Natural killer cell (primary cell): ENCODE results near the gene NAV2. TPM values are rescaled to one million over a fixed set of nuclear protein-coding genes. Genes with fewer than 3 reads are reported as not detected.

Experiments
- ATAC-seq, 3 donors: fragments of 150-1000 bp in 2 of 3; fragments of 200-7000 bp in 1 of 3; cut with Tn5 transposase; 1 replicate in 1 of 3; 2 replicates in 2 of 3; pipeline ENCODE4 v1.10.0; 2021; ENCODE audit warnings: mild to moderate bottlenecking in 2 of 3, moderate library complexity in 2 of 3
- DNase-seq, 2 donors: peaks; one replicate each; pipeline versions ENCODE4 v3.0.0 to v3.0.0-alpha.2; 2013 to 2021; ENCODE audit warnings: mixed read lengths in 1 of 2
- H3K27ac ChIP-seq: one replicate; pipeline ENCODE4 v1.5.1; 2013; ENCODE audit warnings: mild to moderate bottlenecking, low read length
- H3K27me3 ChIP-seq: one replicate; pipeline ENCODE4 v1.6.1; 2013; ENCODE audit warnings: low read length; ENCODE audit not compliant: control insufficient read depth, insufficient read depth
- H3K36me3 ChIP-seq: one replicate; pipeline ENCODE4 v1.6.1; 2013; ENCODE audit warnings: low read length; ENCODE audit not compliant: control insufficient read depth, insufficient read depth
- H3K4me1 ChIP-seq: one replicate; pipeline ENCODE4 v1.6.1; 2013; ENCODE audit warnings: low read length; ENCODE audit not compliant: control insufficient read depth, insufficient read depth
- H3K4me3 ChIP-seq: one replicate; pipeline ENCODE4 v1.5.1; 2013; ENCODE audit warnings: low read length
- H3K9me3 ChIP-seq: one replicate; pipeline ENCODE4 v1.6.1; 2013; ENCODE audit warnings: low read length; ENCODE audit not compliant: control insufficient read depth, insufficient read depth
- H3K27ac Mint-ChIP-seq, 2 donors: one replicate each; pipeline ENCODE4 v1.8.0; 2022; ENCODE audit warnings: mild to moderate bottlenecking in 2 of 2, mixed read lengths in 2 of 2, moderate library complexity in 1 of 2
- H3K27me3 Mint-ChIP-seq, 2 donors: one replicate each; pipeline ENCODE4 v1.8.0; 2022; ENCODE audit warnings: low read depth in 2 of 2, mixed read lengths in 2 of 2
- H3K36me3 Mint-ChIP-seq: one replicate; pipeline ENCODE4 v1.8.0; 2022; ENCODE audit warnings: mixed read lengths
- H3K4me1 Mint-ChIP-seq, 2 donors: one replicate each; pipeline ENCODE4 v1.8.0; 2022; ENCODE audit warnings: mixed read lengths in 2 of 2
- H3K4me3 Mint-ChIP-seq: one replicate; pipeline ENCODE4 v1.8.0; 2022; ENCODE audit warnings: mild to moderate bottlenecking, moderate library complexity, mixed read lengths
- H3K9me3 Mint-ChIP-seq, 2 donors: one replicate each; pipeline ENCODE4 v1.8.0; 2022; ENCODE audit warnings: mixed read lengths in 2 of 2
- WGBS: methylation state at CpG from one replicate; pipeline ENCODE4 v1.1.7; 2013; ENCODE audit warnings: missing lambda C conversion rate; ENCODE audit not compliant: insufficient coverage; 5-methylcytosine and 5-hydroxymethylcytosine counted together
- intact Hi-C: fragments of 100-400 bp; cut with micrococcal nuclease; formaldehyde crosslinking; loops from one replicate; pipeline ENCODE4 v1.14.2; 2022
- total RNA-seq, 4 donors: library from RNA; stranded (reverse); fragments of 120-200 nt in 1 of 4; gene quantifications; one replicate each; pipeline versions ENCODE4 v1.2.3 to v1.2.4, GENCODE V29; 2013 to 2022
- TF ChIP-seq, protein P1 (sequence below): fragments of 200-600 bp; IDR thresholded peaks from one replicate; pipeline ENCODE4 v1.8.0; 2022; ENCODE audit warnings: antibody characterized with exemption

NAV2 gene
- total RNA-seq, 3 donors from 2014 or later (not counting 1 experiment from before 2014, with no cell fraction given), result 0.14 to 1.6 (median 0.43) TPM

GRCh38 chr11:20058749-20059458 lies 346.3 kb downstream of the NAV2 start:
- no peak for DNase-seq
- H3K27me3 Mint-ChIP-seq, result peaks cover 0 to 2% of the 10 kb centered on the region in 2 donors

GRCh38 chr11:20059587-20060021 lies 347.0 kb downstream of the NAV2 start:
- DNase-seq (no peak), ATAC-seq (no peak)
- Mint-ChIP-seq H3K4me3 (no peak overlapping the region), H3K36me3 (no peaks in the 10 kb centered on the region), H3K4me1 (no peaks in the 10 kb centered on the region), H3K27ac (no peak overlapping the region), H3K9me3 (no peaks in the 10 kb centered on the region), H3K27me3 (peaks cover 0 to 2% of the 10 kb centered on the region in 2 donors)
- no peaks in the 10 kb centered on the region for H3K36me3 ChIP-seq
- no peak overlapping the region for H3K27ac ChIP-seq
- no peak overlapping the region for H3K4me3 ChIP-seq
- intact Hi-C loops, result no loop called here
- no peaks in the 10 kb centered on the region for H3K9me3 ChIP-seq
- TF ChIP-seq, protein P1, sequence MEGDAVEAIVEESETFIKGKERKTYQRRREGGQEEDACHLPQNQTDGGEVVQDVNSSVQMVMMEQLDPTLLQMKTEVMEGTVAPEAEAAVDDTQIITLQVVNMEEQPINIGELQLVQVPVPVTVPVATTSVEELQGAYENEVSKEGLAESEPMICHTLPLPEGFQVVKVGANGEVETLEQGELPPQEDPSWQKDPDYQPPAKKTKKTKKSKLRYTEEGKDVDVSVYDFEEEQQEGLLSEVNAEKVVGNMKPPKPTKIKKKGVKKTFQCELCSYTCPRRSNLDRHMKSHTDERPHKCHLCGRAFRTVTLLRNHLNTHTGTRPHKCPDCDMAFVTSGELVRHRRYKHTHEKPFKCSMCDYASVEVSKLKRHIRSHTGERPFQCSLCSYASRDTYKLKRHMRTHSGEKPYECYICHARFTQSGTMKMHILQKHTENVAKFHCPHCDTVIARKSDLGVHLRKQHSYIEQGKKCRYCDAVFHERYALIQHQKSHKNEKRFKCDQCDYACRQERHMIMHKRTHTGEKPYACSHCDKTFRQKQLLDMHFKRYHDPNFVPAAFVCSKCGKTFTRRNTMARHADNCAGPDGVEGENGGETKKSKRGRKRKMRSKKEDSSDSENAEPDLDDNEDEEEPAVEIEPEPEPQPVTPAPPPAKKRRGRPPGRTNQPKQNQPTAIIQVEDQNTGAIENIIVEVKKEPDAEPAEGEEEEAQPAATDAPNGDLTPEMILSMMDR, result no peak
- H3K4me1 ChIP-seq, result no peaks in the 10 kb centered on the region
- no peaks in the 10 kb centered on the region for H3K27me3 ChIP-seq
- WGBS, result 88% methylated on average over 4 of the region's 4 CpGs

More at GRCh38 chr11:20058749-20059458, 346.3 kb downstream of the NAV2 start:
- Mint-ChIP-seq H3K9me3 (no peaks in the 10 kb centered on the region), H3K36me3 (no peaks in the 10 kb centered on the region), H3K4me3 (no peak overlapping the region), H3K27ac (no peak overlapping the region), H3K4me1 (no peaks in the 10 kb centered on the region)
- TF ChIP-seq, protein P1, result no peak
- no peak overlapping the region for H3K27ac ChIP-seq
- H3K36me3 ChIP-seq, result no peaks in the 10 kb centered on the region
- no peaks in the 10 kb centered on the region for H3K27me3 ChIP-seq
- H3K4me1 ChIP-seq, result no peaks in the 10 kb centered on the region
- ATAC-seq, result no peak
- 90% methylated on average over 3 of the region's 3 CpGs for WGBS
- H3K4me3 ChIP-seq, result no peak overlapping the region
- no peaks in the 10 kb centered on the region for H3K9me3 ChIP-seq
- intact Hi-C loops, result no loop called here

DNA sequence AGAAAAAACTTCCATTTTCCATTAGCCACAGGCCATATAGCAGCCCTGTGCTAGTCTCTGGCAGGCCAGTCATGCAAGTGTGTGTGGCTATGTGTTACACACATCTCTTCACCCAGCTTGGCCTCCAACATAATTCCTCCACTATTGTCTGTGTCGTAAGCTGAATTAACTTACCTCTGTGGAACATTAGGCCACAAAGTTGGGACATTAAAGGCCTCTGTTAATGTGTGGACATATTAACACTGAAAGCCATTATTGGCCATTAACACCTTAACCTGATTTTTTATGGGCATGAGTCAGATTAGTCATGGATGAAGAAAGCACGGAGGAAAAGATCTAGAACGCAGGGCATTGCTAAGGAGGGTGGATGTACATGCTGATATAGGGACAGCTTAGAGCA lies 347.5 kb downstream of the NAV2 start:
- H3K4me1 ChIP-seq, result no peaks in the 10 kb centered on the region
- no peaks in the 10 kb centered on the region for H3K27me3 ChIP-seq
- DNase-seq (no peak), ATAC-seq (no peak)
- H3K27ac ChIP-seq, result no peak overlapping the region
- H3K4me3 ChIP-seq, result no peak overlapping the region
- H3K9me3 Mint-ChIP-seq, result no peaks in the 10 kb centered on the region
- H3K27ac Mint-ChIP-seq, result no peak overlapping the region
- no peaks in the 10 kb centered on the region for H3K4me1 Mint-ChIP-seq
- 92% methylated on average over 3 of the region's 3 CpGs for WGBS
- intact Hi-C loops, result no loop called here
- no peaks in the 10 kb centered on the region for H3K36me3 Mint-ChIP-seq
- H3K9me3 ChIP-seq, result no peaks in the 10 kb centered on the region
- peaks cover 0 to 2% of the 10 kb centered on the region in 2 donors for H3K27me3 Mint-ChIP-seq
- no peak overlapping the region for H3K4me3 Mint-ChIP-seq
- no peaks in the 10 kb centered on the region for H3K36me3 ChIP-seq
- TF ChIP-seq, protein P1, result no peak
